Right lobe of liver (tissue), 6 donors: Measurements from ENCODE around the gene RSL1D1. TPM values are rescaled to one million over a fixed set of nuclear protein-coding genes. Genes with fewer than 3 reads are reported as not detected.
"Not testable (repeated sequence)": the region's sequence is repeated elsewhere in the genome, so short reads cannot be mapped to it uniquely, and the experiment has no call there.

Source experiments
- ATAC-seq, 4 donors: fragments of 200-7000 bp; cut with Tn5 transposase; one replicate each; pipeline ENCODE4 v1.9.1; 2020; ENCODE audit warnings: mild to moderate bottlenecking in 4 of 4, moderate library complexity in 4 of 4
- DNase-seq, 3 donors: peaks; one replicate each; pipeline ENCODE4 v3.0.0-alpha.2; 2020
- H3K27ac ChIP-seq, 3 donors: fragments of 200-600 bp; one replicate each; pipeline ENCODE4 v1.8.0; 2022
- H3K27me3 ChIP-seq, 2 donors: fragments of 200-600 bp; one replicate each; pipeline ENCODE4 v1.8.0; 2022
- H3K36me3 ChIP-seq, 4 donors: fragments of 200-600 bp; sonication (generic) in 1 of 4; one replicate each; pipeline versions ENCODE4 v1.5.1 to v1.8.0; 2017 to 2022; ENCODE audit warnings: control low read depth in 1 of 4
- H3K4me1 ChIP-seq, 4 donors: fragments of 200-600 bp; sonication (generic) in 1 of 4; one replicate each; pipeline versions ENCODE4 v1.5.1 to v1.8.0; 2017 to 2022; ENCODE audit warnings: control low read depth in 1 of 4
- H3K4me3 ChIP-seq, 3 donors: fragments of 200-600 bp; one replicate each; pipeline ENCODE4 v1.8.0; 2022
- H3K9me3 ChIP-seq, 4 donors: fragments of 200-600 bp; sonication (generic) in 1 of 4; one replicate each; pipeline versions ENCODE4 v1.5.1 to v1.8.0; 2017 to 2022; ENCODE audit warnings: control low read depth in 1 of 4
- POLR2A ChIP-seq: fragments of 450-650 bp; IDR thresholded peaks from one replicate; pipeline ENCODE4 v1.6.1; 2017; ENCODE audit warnings: antibody characterized with exemption, mild to moderate bottlenecking
- WGBS: methylation state at CpG from one replicate; pipeline ENCODE4 v1.1.6; 2018; ENCODE audit warnings: low coverage, low lambda C conversion rate; ENCODE audit not compliant: insufficient coverage; ENCODE audit errors: missing lambda C conversion rate; 5-methylcytosine and 5-hydroxymethylcytosine counted together
- intact Hi-C, 2 donors: fragments of 100-400 bp; cut with DNase I; formaldehyde crosslinking; loops; one replicate each; pipeline versions ENCODE4 v1.11.2 to v1.14.1; 2022
- total RNA-seq, 6 experiments: library from RNA; depleted of rRNA in 2 of 6; stranded (reverse); fragments of >200 nt in 2 of 6; fragmentation: NEBNext Ultra II Directional in 3 of 6; extraction: Animal tissue kit (Norgen Biotek cat#: 25700) in 3 of 6; gene quantifications; one replicate each; pipeline versions ENCODE4 v1.1.0 to v1.2.4, GENCODE V29; 2016 to 2023
- TF ChIP-seq, protein P1 (sequence below), 4 donors: fragments of 200-600 bp in 3 of 4; fragments of 450-650 bp in 1 of 4; IDR thresholded peaks; one replicate each; pipeline versions ENCODE4 v1.5.1 to v1.8.0; 2016 to 2022; ENCODE audit warnings: antibody characterized with exemption in 4 of 4, mild to moderate bottlenecking in 2 of 4
- donor health status: DM: no; HTN: yes; CAD: no.
- donor health status: DM: no; HTN: no; CAD: no.
- donor health status: DM: no; HTN: no; CAD: no.
- donor health status: DM: no; HTN: yes; CAD: no.
- donor health status: DM: no; HTN: yes; CAD: no.

RSL1D1 gene
- total RNA-seq, 6 experiments from 2014 or later = 38.1 to 77.3 (median 54.9) TPM

DNA sequence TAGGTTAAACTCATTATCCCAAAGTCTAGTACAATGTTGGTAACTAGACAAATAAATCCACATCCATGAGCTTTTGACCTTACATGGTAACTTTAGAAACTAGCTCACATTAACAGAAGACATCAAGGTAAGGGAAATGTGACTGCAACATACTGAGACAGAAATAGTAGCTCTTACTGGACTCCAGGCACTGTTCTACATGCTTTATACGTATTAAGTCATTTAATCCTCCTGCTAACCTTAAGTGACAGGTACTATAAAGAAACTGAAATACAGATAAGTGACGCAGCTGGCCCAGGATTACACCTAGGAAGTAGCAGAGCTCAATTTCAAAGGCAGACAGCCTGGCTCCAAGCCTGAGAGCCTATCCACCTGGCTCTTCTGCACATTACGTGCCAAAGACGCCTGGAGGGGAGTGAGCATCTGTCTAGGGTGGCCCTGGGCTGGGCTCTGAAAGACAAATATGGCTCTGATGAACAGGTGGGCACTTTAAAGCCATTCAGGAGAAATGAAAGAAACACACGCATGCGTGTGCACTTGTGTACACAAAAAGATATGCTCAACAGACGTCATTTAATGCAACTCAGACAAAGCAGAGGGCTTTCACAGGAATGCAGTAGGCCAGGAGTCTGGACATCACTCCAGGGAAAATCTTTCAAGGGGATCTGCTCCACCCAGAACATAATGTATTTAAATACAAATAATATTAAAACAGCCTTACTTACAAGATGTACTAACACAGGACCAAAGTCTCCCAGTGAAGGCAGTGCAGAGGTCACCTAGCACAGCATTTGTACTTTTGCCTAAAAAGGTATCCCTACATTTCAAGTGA lies 58.7 kb downstream of the RSL1D1 start:
- DNase-seq (no peak), ATAC-seq (no peak)
- TF ChIP-seq, protein P1, sequence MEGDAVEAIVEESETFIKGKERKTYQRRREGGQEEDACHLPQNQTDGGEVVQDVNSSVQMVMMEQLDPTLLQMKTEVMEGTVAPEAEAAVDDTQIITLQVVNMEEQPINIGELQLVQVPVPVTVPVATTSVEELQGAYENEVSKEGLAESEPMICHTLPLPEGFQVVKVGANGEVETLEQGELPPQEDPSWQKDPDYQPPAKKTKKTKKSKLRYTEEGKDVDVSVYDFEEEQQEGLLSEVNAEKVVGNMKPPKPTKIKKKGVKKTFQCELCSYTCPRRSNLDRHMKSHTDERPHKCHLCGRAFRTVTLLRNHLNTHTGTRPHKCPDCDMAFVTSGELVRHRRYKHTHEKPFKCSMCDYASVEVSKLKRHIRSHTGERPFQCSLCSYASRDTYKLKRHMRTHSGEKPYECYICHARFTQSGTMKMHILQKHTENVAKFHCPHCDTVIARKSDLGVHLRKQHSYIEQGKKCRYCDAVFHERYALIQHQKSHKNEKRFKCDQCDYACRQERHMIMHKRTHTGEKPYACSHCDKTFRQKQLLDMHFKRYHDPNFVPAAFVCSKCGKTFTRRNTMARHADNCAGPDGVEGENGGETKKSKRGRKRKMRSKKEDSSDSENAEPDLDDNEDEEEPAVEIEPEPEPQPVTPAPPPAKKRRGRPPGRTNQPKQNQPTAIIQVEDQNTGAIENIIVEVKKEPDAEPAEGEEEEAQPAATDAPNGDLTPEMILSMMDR (IDR thresholded peaks at IDR 0.05) = no peak
- no peak for TF ChIP-seq POLR2A
- Histone ChIP-seq H3K27ac (peak overlapping the region; percentile 17 to 70 (median 47)), H3K36me3 (no peaks in the 10 kb centered on the region), H3K9me3 (no peaks in the 10 kb centered on the region), H3K27me3 (no peaks in the 10 kb centered on the region), H3K4me3 (no peak overlapping the region), H3K4me1 (peaks cover 0 to 60% (median 23%) of the 10 kb centered on the region in 4 donors)
- intact Hi-C loops = loop anchor here (10.0 kb wide), 2 partner anchors 58 to 68 kb away; no protein-coding TSS in a partner anchor
- 16% methylated on average over 5 of the region's 7 CpGs for WGBS

DNA sequence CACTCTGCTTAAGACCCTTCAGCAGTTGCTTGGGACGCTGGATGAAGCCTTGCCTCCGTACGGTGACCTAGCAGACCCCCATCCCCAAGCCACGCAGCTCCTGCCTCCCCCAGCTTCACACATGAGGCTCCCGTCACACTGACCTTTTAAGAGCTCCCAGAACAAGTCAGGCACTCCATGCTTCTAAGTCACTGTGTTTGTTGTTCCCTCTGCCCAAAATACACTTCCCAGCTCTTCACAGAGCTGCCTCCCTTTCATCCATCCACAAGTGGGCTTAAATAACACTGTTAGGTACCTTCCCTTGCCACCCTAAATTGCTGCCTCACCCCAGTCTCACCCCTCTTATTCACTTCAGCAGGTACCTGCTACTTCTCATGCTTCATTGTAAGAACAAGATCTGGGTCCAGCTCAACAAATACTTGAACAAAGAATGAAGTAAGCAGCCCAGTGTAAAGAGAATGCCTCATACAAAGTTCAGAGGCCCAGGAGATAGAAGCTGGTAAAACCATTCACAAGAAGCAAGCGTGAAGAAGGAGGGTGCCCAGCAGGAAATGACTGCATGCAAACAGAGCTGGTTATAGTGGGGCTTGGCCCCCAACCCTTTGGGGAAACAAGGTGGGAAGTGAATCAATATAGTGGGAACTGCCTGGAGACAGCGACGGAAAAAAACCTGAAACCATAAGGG lies 60.1 kb downstream of the RSL1D1 start:
- peak overlapping the region in 2 of 3 donors; percentile 47 to 70 for H3K27ac ChIP-seq
- ATAC-seq (peak in 3 of 4 donors; percentile 4 to 13 (median 4)), DNase-seq (peak in 1 of 3 donors; percentile 33)
- WGBS = 77% methylated on average over 4 of the region's 8 CpGs
- no peaks in the 10 kb centered on the region for H3K36me3 ChIP-seq
- TF ChIP-seq POLR2A = no peak
- TF ChIP-seq, protein P1 (IDR thresholded peaks at IDR 0.05) = no peak
- no peaks in the 10 kb centered on the region for H3K27me3 ChIP-seq
- no peak overlapping the region for H3K4me3 ChIP-seq
- H3K4me1 ChIP-seq = peaks cover 0 to 68% (median 28%) of the 10 kb centered on the region in 4 donors
- no peaks in the 10 kb centered on the region for H3K9me3 ChIP-seq
- intact Hi-C loops = loop anchor here (10.0 kb wide), 2 partner anchors 56 to 66 kb away; no protein-coding TSS in a partner anchor

DNA sequence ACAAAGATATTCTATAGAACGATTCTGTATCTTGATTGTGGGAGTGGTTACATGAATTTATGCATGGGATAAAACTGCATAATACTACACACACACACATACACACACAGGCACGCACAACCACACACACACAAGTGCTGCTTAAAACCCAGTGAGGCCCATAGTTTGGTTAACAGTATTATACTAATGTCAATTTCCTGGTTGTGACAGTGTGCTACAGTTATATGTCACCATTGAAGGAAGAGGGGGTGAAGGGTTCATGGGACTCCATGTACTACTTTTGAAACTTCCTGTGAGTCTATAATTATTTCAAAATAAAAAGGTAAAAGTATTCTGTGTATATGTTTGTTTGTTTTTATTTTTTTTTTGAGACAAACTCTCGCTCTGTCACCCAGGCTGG lies 62.4 kb downstream of the RSL1D1 start:
- Histone ChIP-seq H3K27me3 (no peaks in the 10 kb centered on the region), H3K4me3 (no peak overlapping the region), H3K9me3 (no peaks in the 10 kb centered on the region), H3K27ac (peak overlapping the region in 1 of 3 donors; percentile 39), H3K36me3 (no peaks in the 10 kb centered on the region), H3K4me1 (peaks cover 0 to 60% (median 23%) of the 10 kb centered on the region in 4 donors)
- 80% methylated on average over 3 of the region's 3 CpGs for WGBS
- ATAC-seq (peak in 1 of 4 donors; percentile 53), DNase-seq (no peak)
- intact Hi-C loops = no loop called here
- TF ChIP-seq, protein P1 (IDR thresholded peaks at IDR 0.05) = no peak
- no peak for TF ChIP-seq POLR2A

DNA sequence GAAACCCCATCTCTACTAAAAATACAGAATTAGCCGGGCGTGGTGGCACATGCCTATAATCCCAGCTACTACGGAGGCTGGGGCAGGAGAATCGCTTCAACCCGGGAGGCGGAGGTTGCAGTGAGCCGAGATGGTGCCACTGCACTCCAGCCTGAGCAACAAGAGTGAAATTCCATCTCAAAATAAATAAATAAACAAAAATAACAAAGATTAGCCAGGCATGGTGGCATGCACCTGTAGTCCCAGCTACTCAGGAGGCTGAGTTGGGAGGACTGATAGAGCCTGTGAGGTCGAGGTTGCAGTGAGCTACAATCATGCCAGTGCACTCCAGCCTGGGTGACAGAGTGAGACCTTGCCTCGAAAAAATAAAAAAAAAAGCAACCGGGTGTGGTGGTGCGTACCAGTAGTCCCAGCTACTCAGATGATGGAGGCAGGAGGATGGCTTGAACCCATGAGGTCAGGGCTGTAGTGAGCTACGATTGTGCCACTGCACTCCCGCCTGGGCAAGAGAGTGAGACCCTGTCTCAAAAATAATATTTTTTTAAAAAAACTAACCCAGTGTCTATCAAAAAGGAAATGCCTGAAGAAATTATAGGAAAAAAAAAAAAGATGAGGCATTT lies 66.3 kb downstream of the RSL1D1 start:
- H3K4me1 ChIP-seq = peaks cover 0 to 37% (median 18%) of the 10 kb centered on the region in 4 donors
- intact Hi-C loops, H3K9me3 ChIP-seq, H3K4me3 ChIP-seq, H3K36me3 ChIP-seq, ATAC-seq, H3K27ac ChIP-seq, H3K27me3 ChIP-seq, DNase-seq: not testable (repeated sequence)
- 82% methylated on average over 10 of the region's 13 CpGs for WGBS

DNA sequence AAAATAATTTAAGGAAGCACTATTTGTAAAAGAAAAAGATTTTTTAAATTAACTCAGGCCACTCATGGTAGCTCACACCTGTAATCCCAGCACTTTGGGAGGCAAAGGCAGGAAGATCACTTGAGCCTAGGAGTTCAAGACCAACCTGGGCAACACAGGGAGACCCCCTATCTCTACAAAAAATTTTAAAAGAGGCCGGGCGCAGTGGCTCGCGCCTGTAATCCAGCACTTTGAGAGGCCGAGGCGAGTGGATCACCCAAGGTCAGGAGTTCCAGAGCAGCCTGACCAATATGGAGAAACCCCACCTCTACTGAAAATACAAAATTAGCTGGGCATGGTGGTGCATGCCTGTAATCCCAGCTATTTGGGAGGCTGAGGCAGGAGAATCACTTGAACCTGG lies 67.0 kb downstream of the RSL1D1 start:
- WGBS = no CpG with 5 or more reads among the region's 6 CpGs
- H3K27me3 ChIP-seq, H3K36me3 ChIP-seq, DNase-seq, H3K9me3 ChIP-seq, intact Hi-C loops, ATAC-seq, H3K4me3 ChIP-seq: not testable (repeated sequence)
- peaks cover 0 to 37% (median 15%) of the 10 kb centered on the region in 4 donors for H3K4me1 ChIP-seq
- H3K27ac ChIP-seq = peak overlapping the region in 2 of 3 donors; percentile 66 to 77
